ENCODE results near the gene LRRC27.
A peak's percentile ranks its signal among the peaks of the same experiment; 100 is the strongest.

Gene LRRC27

DNA sequence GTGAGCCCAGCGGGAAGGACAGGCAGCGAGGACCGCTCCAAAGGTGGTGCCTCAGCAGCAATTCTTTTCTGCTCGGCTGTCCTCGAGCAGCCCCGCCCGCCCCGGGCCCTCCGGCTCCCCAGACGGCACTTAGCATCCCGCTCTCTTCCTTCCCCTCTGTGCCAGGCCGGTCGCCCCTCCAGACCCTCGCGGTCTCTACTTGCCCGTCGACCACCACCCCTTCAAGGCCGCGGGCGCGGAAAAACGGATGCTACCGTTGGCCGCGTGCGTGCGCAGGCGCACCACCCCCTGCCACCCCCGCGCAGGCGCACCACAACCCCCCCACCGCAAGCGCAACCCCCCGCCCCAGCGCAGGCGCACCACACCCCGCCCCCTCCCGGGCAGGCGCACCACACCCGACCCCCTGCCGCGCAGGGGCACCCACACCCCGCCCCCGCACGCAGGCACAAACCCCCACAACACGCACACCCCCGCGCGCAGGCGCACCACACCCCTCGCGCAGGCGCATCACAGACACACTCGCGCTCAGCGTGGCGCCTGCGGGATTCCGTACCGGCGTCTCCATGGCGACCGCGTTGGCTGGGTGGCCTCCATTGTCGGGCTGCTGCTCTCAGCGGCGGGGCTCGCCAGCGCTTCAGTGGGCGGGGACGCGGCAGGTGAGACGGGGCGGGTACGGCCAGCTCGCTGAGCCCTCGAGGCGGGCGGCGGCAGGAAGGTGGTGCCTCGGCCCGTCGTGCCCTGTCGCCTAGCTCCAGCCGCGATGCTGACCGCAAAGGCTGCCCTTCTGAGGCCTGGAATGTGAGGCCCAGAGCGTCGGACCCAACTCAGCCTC, at the start of gene LRRC27:
Gene LRRC27, plus strand, starts transcription at position 593 of the 832 bp plus-strand sequence. CDS start 1,332 bp downstream, outside the sequence.
- peak; percentile 97 for DNase-seq (ENCODE audit: low read depth)
- TF ChIP-seq, protein P1, sequence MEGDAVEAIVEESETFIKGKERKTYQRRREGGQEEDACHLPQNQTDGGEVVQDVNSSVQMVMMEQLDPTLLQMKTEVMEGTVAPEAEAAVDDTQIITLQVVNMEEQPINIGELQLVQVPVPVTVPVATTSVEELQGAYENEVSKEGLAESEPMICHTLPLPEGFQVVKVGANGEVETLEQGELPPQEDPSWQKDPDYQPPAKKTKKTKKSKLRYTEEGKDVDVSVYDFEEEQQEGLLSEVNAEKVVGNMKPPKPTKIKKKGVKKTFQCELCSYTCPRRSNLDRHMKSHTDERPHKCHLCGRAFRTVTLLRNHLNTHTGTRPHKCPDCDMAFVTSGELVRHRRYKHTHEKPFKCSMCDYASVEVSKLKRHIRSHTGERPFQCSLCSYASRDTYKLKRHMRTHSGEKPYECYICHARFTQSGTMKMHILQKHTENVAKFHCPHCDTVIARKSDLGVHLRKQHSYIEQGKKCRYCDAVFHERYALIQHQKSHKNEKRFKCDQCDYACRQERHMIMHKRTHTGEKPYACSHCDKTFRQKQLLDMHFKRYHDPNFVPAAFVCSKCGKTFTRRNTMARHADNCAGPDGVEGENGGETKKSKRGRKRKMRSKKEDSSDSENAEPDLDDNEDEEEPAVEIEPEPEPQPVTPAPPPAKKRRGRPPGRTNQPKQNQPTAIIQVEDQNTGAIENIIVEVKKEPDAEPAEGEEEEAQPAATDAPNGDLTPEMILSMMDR (IDR thresholded peaks at IDR 0.05; ENCODE audit: insufficient read depth, low read depth, low read length, missing control alignments): no peak
- peak within 1 kb of the TSS; percentile 92 for H3K4me3 ChIP-seq (ENCODE audit: low read length)

DNA sequence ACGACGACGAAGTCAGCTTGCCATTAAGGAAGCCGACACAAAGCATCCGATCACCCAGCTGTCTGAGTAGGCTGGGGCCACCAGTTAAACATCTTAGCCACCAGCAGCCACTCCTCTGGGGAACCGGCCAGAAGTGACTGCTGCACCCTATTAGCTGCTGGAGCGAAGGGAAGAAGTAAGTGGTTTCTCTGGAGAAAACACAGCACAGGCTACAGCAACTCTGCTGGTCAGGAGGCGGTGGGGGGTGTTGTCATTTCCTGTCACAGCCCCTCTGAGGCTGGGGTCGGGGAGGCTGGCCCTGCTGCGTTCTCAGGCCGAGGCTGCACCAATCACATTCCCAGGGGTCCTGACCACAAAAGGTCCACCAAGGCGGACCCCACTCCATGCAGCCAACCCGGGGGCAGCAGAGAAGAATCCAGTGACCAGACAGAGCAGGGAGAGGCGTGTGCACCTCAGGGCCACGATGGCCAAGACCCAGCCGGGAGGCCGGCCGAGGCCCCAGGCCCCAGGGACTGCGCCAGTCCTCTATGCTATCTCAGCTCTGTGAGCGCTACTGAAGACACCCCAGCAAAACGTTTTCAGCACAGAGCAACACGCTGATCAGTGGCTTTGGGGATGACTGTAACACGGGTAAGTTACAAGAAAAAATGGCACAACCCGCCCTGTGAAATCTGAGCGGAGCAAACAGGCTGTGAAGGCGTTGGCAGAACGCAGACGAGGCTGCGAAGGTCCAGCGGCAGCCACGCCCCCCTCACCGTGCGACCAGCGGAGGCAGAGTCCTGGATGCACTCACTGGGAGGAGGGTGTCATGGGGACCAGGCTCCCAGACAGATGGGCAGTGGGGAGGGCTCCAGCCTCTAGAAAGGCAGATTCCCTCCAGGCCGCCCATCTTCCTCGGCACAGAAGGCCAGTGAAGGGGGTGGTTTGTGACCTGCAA, 49.1 kb upstream of the LRRC27 start:
- TF ChIP-seq, protein P1 (IDR thresholded peaks at IDR 0.05; ENCODE audit: insufficient read depth, low read depth, low read length, missing control alignments): no peak
- H3K4me3 ChIP-seq (ENCODE audit: low read length): no peak overlapping the region
- DNase-seq (ENCODE audit: low read depth): no peak

DNA sequence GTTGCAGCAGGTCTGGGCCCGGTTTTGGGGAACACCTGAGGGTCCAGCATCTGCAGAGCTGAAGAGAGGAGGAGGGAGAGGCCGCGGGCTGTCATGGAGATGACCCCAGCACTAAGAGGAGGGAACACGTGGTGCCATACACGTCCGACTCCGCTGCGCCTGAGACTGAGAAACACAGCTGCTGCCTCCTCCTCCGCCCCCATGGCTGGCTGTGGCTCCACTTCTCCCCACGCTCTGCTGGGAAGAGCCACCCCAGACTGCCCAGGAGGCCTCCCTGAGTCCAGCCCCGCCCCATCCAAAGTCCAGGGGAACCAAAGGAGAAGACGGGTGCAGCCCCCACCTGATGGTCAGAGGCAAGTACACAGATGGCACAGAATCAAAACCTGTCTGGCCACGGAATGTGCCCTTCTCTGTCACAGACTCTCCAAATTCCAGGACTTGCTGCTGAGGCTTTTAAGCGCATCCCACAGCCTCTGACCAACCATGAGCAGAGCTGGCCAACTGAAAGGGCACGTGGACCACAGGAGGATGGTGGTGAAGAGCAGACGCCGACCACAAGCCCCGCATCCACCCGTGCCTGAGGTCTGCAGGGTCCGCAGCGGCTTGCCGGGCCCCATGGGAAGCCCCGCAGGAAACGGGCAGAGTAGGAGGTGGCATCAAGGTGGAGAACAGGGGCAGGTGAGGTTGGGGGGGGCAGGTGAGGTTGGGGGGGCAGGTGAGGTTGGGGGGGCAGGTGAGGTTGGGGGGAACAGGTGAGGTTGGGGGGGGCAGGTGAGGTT, 48.2 kb upstream of the LRRC27 start:
- TF ChIP-seq, protein P1 (IDR thresholded peaks at IDR 0.05; ENCODE audit: insufficient read depth, low read depth, low read length, missing control alignments): no peak
- H3K4me3 ChIP-seq (ENCODE audit: low read length): no peak overlapping the region
- DNase-seq (ENCODE audit: low read depth): no peak

DNA sequence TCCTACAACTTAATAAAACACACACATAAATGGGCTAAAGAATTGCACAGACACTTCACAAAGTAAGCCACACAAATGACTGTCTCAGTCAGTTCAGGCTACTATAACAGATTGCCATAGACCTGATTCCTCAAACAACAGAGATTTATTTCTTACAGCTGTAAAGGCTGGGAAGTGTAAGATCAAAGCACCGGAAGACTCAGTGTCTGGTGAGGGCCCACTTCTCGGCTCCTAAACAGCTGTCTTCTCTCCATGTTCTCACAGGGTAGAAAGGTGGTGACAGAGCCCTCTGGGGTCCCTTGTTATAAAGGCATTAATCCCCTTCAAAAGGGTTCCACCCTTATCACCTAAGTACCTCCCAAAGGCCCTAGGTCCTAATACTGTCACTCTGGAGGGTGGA, 42.6 kb upstream of the LRRC27 start:
- TF ChIP-seq, protein P1 (IDR thresholded peaks at IDR 0.05; ENCODE audit: insufficient read depth, low read depth, low read length, missing control alignments): no peak
- H3K4me3 ChIP-seq (ENCODE audit: low read length): no peak overlapping the region
- no peak for DNase-seq (ENCODE audit: low read depth)

DNA sequence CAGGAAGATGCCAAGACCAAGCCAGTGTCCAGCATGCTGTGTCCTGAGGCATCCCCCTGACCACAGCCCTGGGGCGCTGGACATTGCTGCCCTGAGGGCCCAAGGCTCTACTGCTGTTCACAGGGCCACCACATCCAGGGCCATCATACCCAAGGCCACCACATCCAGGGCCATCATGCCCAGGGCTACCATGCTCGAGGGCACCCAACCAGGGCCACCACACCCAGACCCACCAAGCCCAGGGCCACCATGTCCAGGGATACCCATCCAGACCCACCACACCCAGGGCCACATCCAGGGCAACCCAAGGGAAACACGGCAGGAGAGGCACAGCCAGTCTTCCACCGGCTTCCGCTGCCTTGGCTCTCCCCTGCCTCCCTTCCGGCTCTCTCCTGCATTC, 41.4 kb upstream of the LRRC27 start:
- TF ChIP-seq, protein P1 (IDR thresholded peaks at IDR 0.05; ENCODE audit: insufficient read depth, low read depth, low read length, missing control alignments): no peak
- no peak overlapping the region for H3K4me3 ChIP-seq (ENCODE audit: low read length)
- DNase-seq (ENCODE audit: low read depth): no peak

DNA sequence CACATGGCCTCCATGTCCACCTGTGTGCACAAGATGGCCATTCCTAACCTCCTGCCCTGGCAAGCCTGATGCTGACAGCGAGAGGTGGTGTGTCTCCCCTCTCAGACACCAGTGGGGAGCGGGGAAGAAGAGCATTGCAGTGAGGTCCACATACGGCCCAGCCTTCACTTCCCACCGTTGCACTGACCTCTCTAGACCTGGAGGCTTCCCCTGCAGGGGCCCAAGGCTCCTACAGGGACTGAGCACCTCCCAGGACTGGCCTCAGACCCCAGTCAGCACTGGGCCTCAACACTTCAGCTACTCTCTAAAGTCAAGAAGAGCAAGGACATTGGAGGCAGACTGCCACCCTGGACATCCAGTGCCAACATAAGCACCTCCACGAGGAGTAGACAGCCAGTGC, 40.2 kb upstream of the LRRC27 start:
- DNase-seq (ENCODE audit: low read depth): no peak
- TF ChIP-seq, protein P1 (IDR thresholded peaks at IDR 0.05; ENCODE audit: insufficient read depth, low read depth, low read length, missing control alignments): no peak
- H3K4me3 ChIP-seq (ENCODE audit: low read length): no peak overlapping the region
